SK-N-SH treated with all-trans-retinoic acid at 6 μM for 48 hours (cell line): ENCODE results near the gene PEAR1.

Experiments used
- ARNTL ChIP-seq: fragments of 450-650 bp; formaldehyde crosslinking; IDR thresholded peaks from 2 replicates; pipeline ENCODE4 v1.5.0; 2020; ENCODE audit warnings: low read depth, mild to moderate bottlenecking, moderate library complexity, borderline replicate concordance
- CSDC2 ChIP-seq: fragments of 250-450 bp; sonication (Bioruptor Pico); IDR thresholded peaks from 2 replicates; pipeline ENCODE4 v1.5.0; 2020; ENCODE audit warnings: mild to moderate bottlenecking, moderate library complexity
- ESRRG ChIP-seq: fragments of 250-450 bp; sonication (Bioruptor Pico); IDR thresholded peaks from 2 replicates; pipeline ENCODE4 v1.6.1; 2021; ENCODE audit warnings: mild to moderate bottlenecking
- GLIS3 ChIP-seq: fragments of 250-450 bp; sonication (Bioruptor Pico); IDR thresholded peaks from 2 replicates; pipeline ENCODE4 v1.5.0; 2020; ENCODE audit warnings: mild to moderate bottlenecking, moderate library complexity
- OSR1 ChIP-seq: fragments of 250-450 bp; sonication (Bioruptor Pico); IDR thresholded peaks from 2 replicates; pipeline ENCODE4 v1.8.0; 2022; ENCODE audit warnings: moderate library complexity, mild to moderate bottlenecking, inconsistent platforms
- PPARA ChIP-seq: fragments of 250-450 bp; sonication (Bioruptor Pico); IDR thresholded peaks from 2 replicates; pipeline ENCODE4 v1.5.0; 2020; ENCODE audit warnings: mild to moderate bottlenecking, borderline replicate concordance
- RARB ChIP-seq: fragments of 250-450 bp; sonication (Bioruptor Pico); IDR thresholded peaks from 2 replicates; pipeline ENCODE4 v1.8.0; 2021; ENCODE audit warnings: mild to moderate bottlenecking, moderate library complexity
- ZFP3 ChIP-seq: fragments of 250-450 bp; sonication (Bioruptor Pico); IDR thresholded peaks from 2 replicates; pipeline ENCODE4 v1.5.0; 2020; ENCODE audit warnings: mild to moderate bottlenecking, moderate library complexity
- ZNF565 ChIP-seq: fragments of 450-650 bp; formaldehyde crosslinking; conservative IDR thresholded peaks from 2 replicates; pipeline ENCODE4 v1.5.0; 2020; ENCODE audit warnings: low read depth, mild to moderate bottlenecking, moderate library complexity
- ZNF70 ChIP-seq: fragments of 450-650 bp; formaldehyde crosslinking; IDR thresholded peaks from 2 replicates; pipeline ENCODE4 v1.5.0; 2020; ENCODE audit warnings: mild to moderate bottlenecking, moderate library complexity
- TF ChIP-seq, protein P1 (sequence below): fragments of 250-450 bp; sonication (Bioruptor Pico); IDR thresholded peaks from 2 replicates; pipeline ENCODE4 v1.8.0; 2020; ENCODE audit warnings: mild to moderate bottlenecking, moderate library complexity, borderline replicate concordance
- TF ChIP-seq, protein P2 (sequence below): fragments of 250-450 bp; sonication (Bioruptor Pico); IDR thresholded peaks from 2 replicates; pipeline ENCODE4 v1.5.1; 2020; ENCODE audit warnings: low read depth, mild to moderate bottlenecking, moderate library complexity
- TF ChIP-seq, protein P3 (sequence below): fragments of 250-450 bp; sonication (Bioruptor Pico); IDR thresholded peaks from 2 replicates; pipeline ENCODE4 v1.8.0; 2021; ENCODE audit warnings: low read depth, mild to moderate bottlenecking, moderate library complexity, borderline replicate concordance
- TF ChIP-seq, protein P4 (sequence below): fragments of 250-450 bp; sonication (Bioruptor Pico); IDR thresholded peaks from 2 replicates; pipeline ENCODE4 v1.5.1; 2021; ENCODE audit warnings: mild to moderate bottlenecking, moderate library complexity

DNA sequence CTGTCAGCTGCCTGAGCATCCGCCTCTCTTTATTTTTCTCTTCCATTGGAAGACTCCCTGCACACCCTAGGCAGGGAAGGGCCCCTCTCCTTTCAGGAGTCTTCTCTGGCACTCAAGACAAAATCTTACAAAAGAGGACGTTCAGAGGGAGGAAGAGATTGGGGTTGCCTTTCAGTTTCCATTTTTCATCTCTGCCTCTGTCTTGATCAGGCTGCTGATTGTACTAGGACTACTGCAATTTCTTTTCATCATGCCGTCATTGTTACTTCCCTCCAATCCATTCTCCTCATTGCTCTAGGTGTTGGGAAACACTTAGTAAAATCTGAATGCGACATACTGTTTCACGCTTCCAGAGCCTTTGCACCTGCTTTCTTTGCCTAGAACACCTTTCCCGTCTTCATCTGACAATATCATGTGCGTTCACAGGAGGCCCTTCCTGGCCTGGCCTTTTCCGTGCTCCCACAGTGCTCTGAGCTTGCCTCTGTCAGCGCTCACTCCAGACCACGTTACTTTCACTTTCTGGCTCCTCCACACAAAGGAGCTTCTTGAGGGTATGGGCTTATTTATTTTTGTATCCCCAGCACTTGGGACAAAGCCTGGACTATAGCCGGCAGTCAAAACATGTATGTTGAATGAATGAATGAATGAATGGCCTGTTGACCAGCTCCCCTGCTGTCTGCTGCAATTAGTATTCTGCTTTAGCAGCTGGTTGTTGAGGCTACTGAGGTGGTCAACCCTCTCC, 37.9 kb downstream of the PEAR1 start:
- TF ChIP-seq, protein P1, sequence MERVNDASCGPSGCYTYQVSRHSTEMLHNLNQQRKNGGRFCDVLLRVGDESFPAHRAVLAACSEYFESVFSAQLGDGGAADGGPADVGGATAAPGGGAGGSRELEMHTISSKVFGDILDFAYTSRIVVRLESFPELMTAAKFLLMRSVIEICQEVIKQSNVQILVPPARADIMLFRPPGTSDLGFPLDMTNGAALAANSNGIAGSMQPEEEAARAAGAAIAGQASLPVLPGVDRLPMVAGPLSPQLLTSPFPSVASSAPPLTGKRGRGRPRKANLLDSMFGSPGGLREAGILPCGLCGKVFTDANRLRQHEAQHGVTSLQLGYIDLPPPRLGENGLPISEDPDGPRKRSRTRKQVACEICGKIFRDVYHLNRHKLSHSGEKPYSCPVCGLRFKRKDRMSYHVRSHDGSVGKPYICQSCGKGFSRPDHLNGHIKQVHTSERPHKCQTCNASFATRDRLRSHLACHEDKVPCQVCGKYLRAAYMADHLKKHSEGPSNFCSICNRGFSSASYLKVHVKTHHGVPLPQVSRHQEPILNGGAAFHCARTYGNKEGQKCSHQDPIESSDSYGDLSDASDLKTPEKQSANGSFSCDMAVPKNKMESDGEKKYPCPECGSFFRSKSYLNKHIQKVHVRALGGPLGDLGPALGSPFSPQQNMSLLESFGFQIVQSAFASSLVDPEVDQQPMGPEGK: no peak
- TF ChIP-seq RARB (no peak), ARNTL (CRISPR knock-in tag) (no peak), GLIS3 (CRISPR knock-in tag) (no peak), ZFP3 (CRISPR knock-in tag) (no peak), ESRRG (no peak), CSDC2 (CRISPR knock-in tag) (no peak), PPARA (no peak), ZNF565 (CRISPR knock-in tag) (no peak), OSR1 (CRISPR knock-in tag) (no peak), ZNF70 (CRISPR knock-in tag) (no peak)
- TF ChIP-seq, protein P2, sequence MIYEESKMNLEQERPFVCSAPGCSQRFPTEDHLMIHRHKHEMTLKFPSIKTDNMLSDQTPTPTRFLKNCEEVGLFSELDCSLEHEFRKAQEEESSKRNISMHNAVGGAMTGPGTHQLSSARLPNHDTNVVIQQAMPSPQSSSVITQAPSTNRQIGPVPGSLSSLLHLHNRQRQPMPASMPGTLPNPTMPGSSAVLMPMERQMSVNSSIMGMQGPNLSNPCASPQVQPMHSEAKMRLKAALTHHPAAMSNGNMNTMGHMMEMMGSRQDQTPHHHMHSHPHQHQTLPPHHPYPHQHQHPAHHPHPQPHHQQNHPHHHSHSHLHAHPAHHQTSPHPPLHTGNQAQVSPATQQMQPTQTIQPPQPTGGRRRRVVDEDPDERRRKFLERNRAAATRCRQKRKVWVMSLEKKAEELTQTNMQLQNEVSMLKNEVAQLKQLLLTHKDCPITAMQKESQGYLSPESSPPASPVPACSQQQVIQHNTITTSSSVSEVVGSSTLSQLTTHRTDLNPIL (CRISPR knock-in tag): no peak
- TF ChIP-seq, protein P3, sequence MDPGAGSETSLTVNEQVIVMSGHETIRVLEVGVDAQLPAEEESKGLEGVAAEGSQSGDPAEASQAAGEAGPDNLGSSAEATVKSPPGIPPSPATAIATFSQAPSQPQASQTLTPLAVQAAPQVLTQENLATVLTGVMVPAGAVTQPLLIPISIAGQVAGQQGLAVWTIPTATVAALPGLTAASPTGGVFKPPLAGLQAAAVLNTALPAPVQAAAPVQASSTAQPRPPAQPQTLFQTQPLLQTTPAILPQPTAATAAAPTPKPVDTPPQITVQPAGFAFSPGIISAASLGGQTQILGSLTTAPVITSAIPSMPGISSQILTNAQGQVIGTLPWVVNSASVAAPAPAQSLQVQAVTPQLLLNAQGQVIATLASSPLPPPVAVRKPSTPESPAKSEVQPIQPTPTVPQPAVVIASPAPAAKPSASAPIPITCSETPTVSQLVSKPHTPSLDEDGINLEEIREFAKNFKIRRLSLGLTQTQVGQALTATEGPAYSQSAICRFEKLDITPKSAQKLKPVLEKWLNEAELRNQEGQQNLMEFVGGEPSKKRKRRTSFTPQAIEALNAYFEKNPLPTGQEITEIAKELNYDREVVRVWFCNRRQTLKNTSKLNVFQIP (CRISPR knock-in tag): no peak
- TF ChIP-seq, protein P4, sequence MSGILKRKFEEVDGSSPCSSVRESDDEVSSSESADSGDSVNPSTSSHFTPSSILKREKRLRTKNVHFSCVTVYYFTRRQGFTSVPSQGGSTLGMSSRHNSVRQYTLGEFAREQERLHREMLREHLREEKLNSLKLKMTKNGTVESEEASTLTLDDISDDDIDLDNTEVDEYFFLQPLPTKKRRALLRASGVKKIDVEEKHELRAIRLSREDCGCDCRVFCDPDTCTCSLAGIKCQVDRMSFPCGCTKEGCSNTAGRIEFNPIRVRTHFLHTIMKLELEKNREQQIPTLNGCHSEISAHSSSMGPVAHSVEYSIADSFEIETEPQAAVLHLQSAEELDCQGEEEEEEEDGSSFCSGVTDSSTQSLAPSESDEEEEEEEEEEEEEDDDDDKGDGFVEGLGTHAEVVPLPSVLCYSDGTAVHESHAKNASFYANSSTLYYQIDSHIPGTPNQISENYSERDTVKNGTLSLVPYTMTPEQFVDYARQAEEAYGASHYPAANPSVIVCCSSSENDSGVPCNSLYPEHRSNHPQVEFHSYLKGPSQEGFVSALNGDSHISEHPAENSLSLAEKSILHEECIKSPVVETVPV (CRISPR knock-in tag): no peak
